PC-3 (cell line): Measurements from ENCODE around the gene PEX19. TPM values are rescaled to one million over a fixed set of nuclear protein-coding genes. Genes with fewer than 3 reads are reported as not detected.

Experiments used
- ATAC-seq: fragments of 200-7000 bp; cut with Tn5 transposase; 2 replicates; pipeline ENCODE4 v1.9.1; 2020; ENCODE audit warnings: mild to moderate bottlenecking, moderate library complexity
- BruUV-seq: library from RNA; stranded (reverse); fragments of 400-500 nt; replicated peaks from 2 replicates; lab custom pipeline; 2021; lab: Mats Ljungman, UMichigan
- CTCF ChIA-PET: fragments of 300-600 bp; sonication (Branson Sonifier 250); formaldehyde crosslinking; loops from one replicate; lab custom pipeline; 2022; ENCODE audit warnings: antibody characterized with exemption; lab: Charles Lee
- POLR2A ChIA-PET: fragments of 300-600 bp; sonication (Branson Sonifier 250); formaldehyde crosslinking; loops from one replicate; lab custom pipeline; 2022; ENCODE audit warnings: antibody characterized with exemption; ENCODE audit not compliant: unreplicated experiment; lab: Charles Lee
- DNase-seq: peaks from one replicate; pipeline ENCODE4 v3.0.0-alpha.2; 2015
- H2AFZ ChIP-seq: fragments of 300-600 bp; sonication (generic); 2 replicates; pipeline ENCODE4 v1.6.0; 2016; ENCODE audit warnings: antibody characterized with exemption, low read length
- H3F3A ChIP-seq: fragments of 300-600 bp; sonication (generic); one replicate; pipeline ENCODE4 v1.6.0; 2017; ENCODE audit warnings: antibody characterized with exemption, low read length, control low read depth, mild to moderate bottlenecking; ENCODE audit not compliant: unreplicated experiment
- H3K27ac ChIP-seq: fragments of 300-600 bp; sonication (generic); 2 replicates; pipeline ENCODE4 v1.5.1; 2016; ENCODE audit warnings: mild to moderate bottlenecking, low read length
- H3K27me3 ChIP-seq: fragments of 300-600 bp; sonication (generic); 2 replicates; pipeline ENCODE4 v1.6.1; 2016; ENCODE audit warnings: low read length, mixed read lengths
- H3K36me3 ChIP-seq: fragments of 300-600 bp; sonication (generic); 2 replicates; pipeline ENCODE4 v1.6.1; 2016; ENCODE audit warnings: low read depth, mixed run types, low read length, mixed read lengths
- H3K4me1 ChIP-seq: fragments of 300-600 bp; sonication (generic); 2 replicates; pipeline ENCODE4 v1.5.1; 2016; ENCODE audit warnings: low read length; ENCODE audit not compliant: insufficient read depth
- H3K4me2 ChIP-seq: fragments of 300-600 bp; sonication (generic); 2 replicates; pipeline ENCODE4 v1.6.0; 2016; ENCODE audit warnings: low read length
- H3K4me3 ChIP-seq: fragments of 300-600 bp; sonication (generic); 2 replicates; pipeline ENCODE4 v1.5.1; 2016; ENCODE audit warnings: mild to moderate bottlenecking, low read length, mixed read lengths
- H3K79me2 ChIP-seq: fragments of 300-600 bp; sonication (generic); 2 replicates; pipeline ENCODE4 v1.6.1; 2017; ENCODE audit warnings: low read length, mixed read lengths
- H3K9ac ChIP-seq: fragments of 300-600 bp; sonication (generic); 2 replicates; pipeline ENCODE4 v1.6.0; 2016; ENCODE audit warnings: mild to moderate bottlenecking, low read length
- H3K9me2 ChIP-seq: fragments of 300-600 bp; sonication (generic); replicated peaks from 2 replicates; pipeline ENCODE4 v1.6.1; 2016; ENCODE audit warnings: mixed run types, low read length, mixed read lengths
- H3K9me3 ChIP-seq: fragments of 300-600 bp; sonication (generic); 2 replicates; pipeline ENCODE4 v1.6.1; 2016; ENCODE audit warnings: low read length, mixed read lengths
- H4K20me1 ChIP-seq: fragments of 300-600 bp; sonication (generic); 2 replicates; pipeline ENCODE4 v1.6.1; 2016; ENCODE audit warnings: low read length, mixed read lengths
- EZH2 ChIP-seq: fragments of 300-600 bp; sonication (generic); IDR thresholded peaks from one replicate; pipeline ENCODE4 v1.6.1; 2017; ENCODE audit warnings: antibody characterized with exemption, mild to moderate bottlenecking, low read length; ENCODE audit not compliant: unreplicated experiment
- EZH2phosphoT487 ChIP-seq: fragments of 300-600 bp; sonication (generic); IDR thresholded peaks from 2 replicates; pipeline ENCODE4 v1.6.1; 2018; ENCODE audit warnings: mild to moderate bottlenecking, antibody characterized with exemption, low read length, borderline replicate concordance
- intact Hi-C: fragments of 100-400 bp; cut with micrococcal nuclease; formaldehyde crosslinking; loops from 2 replicates; pipeline ENCODE4 v1.9.0; 2023
- total RNA-seq: library from RNA; depleted of rRNA; stranded (reverse); fragments of >200 nt; gene quantifications from 2 replicates; pipeline ENCODE4 v1.2.3, GENCODE V29; 2014
- TF ChIP-seq, protein P1 (sequence below): fragments of 300-600 bp; sonication (generic); conservative IDR thresholded peaks from 2 replicates; pipeline ENCODE4 v1.5.1; 2017; ENCODE audit warnings: antibody characterized with exemption, low read depth, mild to moderate bottlenecking, low read length

PEX19 gene
- total RNA-seq, 1 experiment from 2014 or later, result 63.2 TPM

DNA sequence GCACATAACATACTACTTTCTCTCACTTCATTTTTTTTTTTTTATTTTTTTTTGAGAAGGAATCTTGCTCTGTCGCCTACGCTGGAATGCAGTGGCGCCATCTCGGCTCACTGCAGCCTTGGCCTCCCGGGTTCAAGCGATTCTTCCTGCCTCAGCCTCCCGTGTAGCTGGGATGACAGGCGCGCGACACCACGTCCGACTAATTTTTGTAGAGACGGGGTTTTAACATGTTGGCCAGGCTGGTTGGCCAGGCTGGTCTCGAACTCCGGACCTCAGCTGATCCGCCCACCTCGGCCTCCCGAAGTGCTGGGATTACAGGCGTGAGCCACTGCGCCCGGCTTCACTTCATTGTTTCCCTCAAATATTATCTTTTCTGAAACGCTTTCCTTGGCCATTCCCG is 573 bp upstream of the PEX19 start:
- H3K79me2 ChIP-seq, result peaks cover 20% of the 10 kb centered on the region
- peaks cover 18% of the 10 kb centered on the region for H3K4me1 ChIP-seq
- CTCF ChIA-PET, result no interaction called here
- no peaks in the 10 kb centered on the region for H3K27me3 ChIP-seq
- peak overlapping the region; percentile 91 for H3K4me2 ChIP-seq
- no TSS peak for BruUV-seq
- peak overlapping the region; percentile 93 for H3K4me3 ChIP-seq
- H4K20me1 ChIP-seq, result no peaks in the 10 kb centered on the region
- no peaks in the 10 kb centered on the region for H3F3A ChIP-seq
- peaks cover 32% of the 10 kb centered on the region for H3K36me3 ChIP-seq
- POLR2A ChIA-PET, result no interaction called here
- no peak for ATAC-seq
- no peak overlapping the region for H3K27ac ChIP-seq
- H2AFZ ChIP-seq, result peak overlapping the region; percentile 84; the same call in 1 of the 2 replicates
- intact Hi-C loops, result loop anchor here (1.0 to 2.0 kb wide), 3 partner anchors 23 to 187 kb away; partner anchors contain the start of genes DCAF8 and IGSF8
- H3K9me3 ChIP-seq, result no peaks in the 10 kb centered on the region
- peak overlapping the region; percentile 93; the same call in 1 of the 2 replicates for H3K9ac ChIP-seq
- TF ChIP-seq EZH2, result no peak
- TF ChIP-seq EZH2phosphoT487, result no peak
- TF ChIP-seq, protein P1, sequence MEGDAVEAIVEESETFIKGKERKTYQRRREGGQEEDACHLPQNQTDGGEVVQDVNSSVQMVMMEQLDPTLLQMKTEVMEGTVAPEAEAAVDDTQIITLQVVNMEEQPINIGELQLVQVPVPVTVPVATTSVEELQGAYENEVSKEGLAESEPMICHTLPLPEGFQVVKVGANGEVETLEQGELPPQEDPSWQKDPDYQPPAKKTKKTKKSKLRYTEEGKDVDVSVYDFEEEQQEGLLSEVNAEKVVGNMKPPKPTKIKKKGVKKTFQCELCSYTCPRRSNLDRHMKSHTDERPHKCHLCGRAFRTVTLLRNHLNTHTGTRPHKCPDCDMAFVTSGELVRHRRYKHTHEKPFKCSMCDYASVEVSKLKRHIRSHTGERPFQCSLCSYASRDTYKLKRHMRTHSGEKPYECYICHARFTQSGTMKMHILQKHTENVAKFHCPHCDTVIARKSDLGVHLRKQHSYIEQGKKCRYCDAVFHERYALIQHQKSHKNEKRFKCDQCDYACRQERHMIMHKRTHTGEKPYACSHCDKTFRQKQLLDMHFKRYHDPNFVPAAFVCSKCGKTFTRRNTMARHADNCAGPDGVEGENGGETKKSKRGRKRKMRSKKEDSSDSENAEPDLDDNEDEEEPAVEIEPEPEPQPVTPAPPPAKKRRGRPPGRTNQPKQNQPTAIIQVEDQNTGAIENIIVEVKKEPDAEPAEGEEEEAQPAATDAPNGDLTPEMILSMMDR, result no peak
- no peaks in the 10 kb centered on the region for H3K9me2 ChIP-seq
- no peak for DNase-seq

DNA sequence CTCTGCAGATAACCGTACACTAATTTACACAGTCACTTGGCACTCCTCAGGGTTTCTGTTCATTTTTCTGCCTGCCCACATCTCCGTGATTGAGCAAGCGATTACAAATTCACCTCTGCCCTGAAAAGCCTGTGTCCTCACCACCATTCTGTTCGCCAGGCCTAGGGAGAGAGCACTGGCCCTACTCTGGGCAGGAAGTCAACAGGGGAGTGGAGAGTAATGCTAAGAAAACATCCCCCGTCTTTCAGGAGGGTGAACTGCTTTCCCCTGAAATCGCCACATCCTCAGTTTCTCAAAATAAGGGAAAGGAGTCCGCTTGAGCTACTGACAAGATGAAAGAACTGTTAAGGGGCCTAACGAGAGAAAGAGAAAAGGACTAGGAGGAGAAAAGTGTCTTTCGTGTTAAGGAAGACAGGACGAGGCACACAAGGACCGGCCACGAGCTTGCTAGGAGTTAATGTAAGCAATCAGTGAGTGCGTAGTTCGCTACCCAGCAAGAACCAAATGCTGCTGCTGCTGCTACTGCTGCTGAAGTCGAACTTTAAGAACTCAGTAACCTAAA is 632 bp downstream of the PEX19 start:
- no peaks in the 10 kb centered on the region for H3K9me3 ChIP-seq
- CTCF ChIA-PET, result interaction anchor here (0.8 to 1.0 kb wide), 2 partner anchors 32 to 91 kb away, joined by 4 read pairs; no protein-coding TSS in a partner anchor
- peak overlapping the region; percentile 93 for H3K9ac ChIP-seq
- H3K27ac ChIP-seq, result peak overlapping the region; percentile 41
- peak overlapping the region; percentile 84 for H2AFZ ChIP-seq
- H3K79me2 ChIP-seq, result peaks cover 20% of the 10 kb centered on the region
- TF ChIP-seq EZH2, result no peak
- TF ChIP-seq, protein P1, result no peak
- no peak for TF ChIP-seq EZH2phosphoT487
- DNase-seq, result peak; percentile 74
- no peaks in the 10 kb centered on the region for H3K9me2 ChIP-seq
- H3K4me1 ChIP-seq, result peaks cover 18% of the 10 kb centered on the region
- intact Hi-C loops, result loop anchor here (2.0 kb wide), 2 partner anchors 22 to 186 kb away; partner anchors contain the start of genes DCAF8 and IGSF8
- POLR2A ChIA-PET, result interaction anchor here (0.6 kb wide), 1 partner anchor 737 kb away, joined by 3 read pairs; no protein-coding TSS in a partner anchor
- H4K20me1 ChIP-seq, result no peaks in the 10 kb centered on the region
- H3K4me2 ChIP-seq, result peak overlapping the region; percentile 91
- H3K36me3 ChIP-seq, result peaks cover 33% of the 10 kb centered on the region; the same call in 1 of the 2 replicates
- BruUV-seq, result TSS peak; percentile 83
- no peaks in the 10 kb centered on the region for H3F3A ChIP-seq
- peak; percentile 66 for ATAC-seq
- H3K4me3 ChIP-seq, result peak overlapping the region; percentile 93
- no peaks in the 10 kb centered on the region for H3K27me3 ChIP-seq

DNA sequence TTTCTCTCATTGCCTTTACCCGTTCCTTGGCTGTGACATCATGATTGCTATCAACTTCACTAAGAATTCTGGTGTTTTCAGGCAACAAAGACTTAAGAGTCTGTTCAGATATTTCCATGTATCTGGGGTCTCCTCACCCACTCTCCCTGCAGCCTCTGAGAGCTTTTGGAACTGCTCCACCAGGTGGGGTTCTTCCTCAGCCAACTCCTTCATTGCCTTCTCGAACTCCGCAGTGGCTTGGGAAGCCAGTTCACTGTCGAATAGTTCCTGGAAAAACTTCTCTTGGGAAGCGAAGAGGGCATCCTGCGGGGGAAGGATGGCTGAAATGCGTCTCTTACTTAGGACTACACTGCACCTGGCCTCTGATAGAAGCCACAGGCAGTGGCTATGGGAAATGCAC is 2.1 kb downstream of the PEX19 start:
- no peak for TF ChIP-seq EZH2
- TF ChIP-seq EZH2phosphoT487, result no peak
- TF ChIP-seq, protein P1, result no peak
- Histone ChIP-seq H3K9me3 (no peaks in the 10 kb centered on the region), H3K27me3 (no peaks in the 10 kb centered on the region), H3K9ac (no peak overlapping the region), H3K27ac (no peak overlapping the region), H2AFZ (no peak overlapping the region), H3K4me1 (peaks cover 18% of the 10 kb centered on the region), H3K36me3 (peaks cover 40% of the 10 kb centered on the region; the same call in 1 of the 2 replicates), H3K9me2 (no peaks in the 10 kb centered on the region), H4K20me1 (no peaks in the 10 kb centered on the region), H3F3A (no peaks in the 10 kb centered on the region), H3K4me2 (no peak overlapping the region), H3K4me3 (no peak overlapping the region), H3K79me2 (peaks cover 20% of the 10 kb centered on the region)
- POLR2A ChIA-PET, result no interaction called here
- intact Hi-C loops, result no loop called here
- ATAC-seq, result no peak
- no TSS peak for BruUV-seq
- DNase-seq, result no peak
- CTCF ChIA-PET, result no interaction called here
